ENCODE results near the gene PCDH18. TPM values are rescaled to one million over a fixed set of nuclear protein-coding genes. Genes with fewer than 3 reads are reported as not detected.

Gene PCDH18
- total RNA-seq, 4 donors from 2014 or later: 49.6 to 61.3 (median 54.3) TPM

GRCh38 chr4:137471461-137471860, 60.8 kb downstream of the PCDH18 start:
- no peak overlapping the region for H3K4me3 ChIP-seq
- no peaks in the 10 kb centered on the region for H3K36me3 ChIP-seq
- H3K27me3 ChIP-seq: no peaks in the 10 kb centered on the region
- no peak overlapping the region for H3K27ac ChIP-seq
- peaks cover 0 to 9% (median 0%) of the 10 kb centered on the region in 4 donors for H3K9me3 ChIP-seq
- DNase-seq (ENCODE audit: low spot score in 2 of 2): no peak
- 93 to 95% methylated on average over 1 of the region's 1 CpG for WGBS, 2 donors
- no peaks in the 10 kb centered on the region for H3K4me1 ChIP-seq
- TF ChIP-seq EP300 (IDR thresholded peaks at IDR 0.05) (no peak), POLR2A (IDR thresholded peaks at IDR 0.05) (no peak)
- TF ChIP-seq, protein P1, sequence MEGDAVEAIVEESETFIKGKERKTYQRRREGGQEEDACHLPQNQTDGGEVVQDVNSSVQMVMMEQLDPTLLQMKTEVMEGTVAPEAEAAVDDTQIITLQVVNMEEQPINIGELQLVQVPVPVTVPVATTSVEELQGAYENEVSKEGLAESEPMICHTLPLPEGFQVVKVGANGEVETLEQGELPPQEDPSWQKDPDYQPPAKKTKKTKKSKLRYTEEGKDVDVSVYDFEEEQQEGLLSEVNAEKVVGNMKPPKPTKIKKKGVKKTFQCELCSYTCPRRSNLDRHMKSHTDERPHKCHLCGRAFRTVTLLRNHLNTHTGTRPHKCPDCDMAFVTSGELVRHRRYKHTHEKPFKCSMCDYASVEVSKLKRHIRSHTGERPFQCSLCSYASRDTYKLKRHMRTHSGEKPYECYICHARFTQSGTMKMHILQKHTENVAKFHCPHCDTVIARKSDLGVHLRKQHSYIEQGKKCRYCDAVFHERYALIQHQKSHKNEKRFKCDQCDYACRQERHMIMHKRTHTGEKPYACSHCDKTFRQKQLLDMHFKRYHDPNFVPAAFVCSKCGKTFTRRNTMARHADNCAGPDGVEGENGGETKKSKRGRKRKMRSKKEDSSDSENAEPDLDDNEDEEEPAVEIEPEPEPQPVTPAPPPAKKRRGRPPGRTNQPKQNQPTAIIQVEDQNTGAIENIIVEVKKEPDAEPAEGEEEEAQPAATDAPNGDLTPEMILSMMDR (IDR thresholded peaks at IDR 0.05): no peak

GRCh38 chr4:137470806-137471205, 61.5 kb downstream of the PCDH18 start:
- no peaks in the 10 kb centered on the region for H3K27me3 ChIP-seq
- no peak overlapping the region for H3K4me3 ChIP-seq
- no peak overlapping the region for H3K27ac ChIP-seq
- no peak for DNase-seq (ENCODE audit: low spot score in 2 of 2)
- TF ChIP-seq POLR2A (IDR thresholded peaks at IDR 0.05) (no peak), EP300 (IDR thresholded peaks at IDR 0.05) (no peak)
- TF ChIP-seq, protein P1 (IDR thresholded peaks at IDR 0.05): no peak
- no peaks in the 10 kb centered on the region for H3K36me3 ChIP-seq
- H3K4me1 ChIP-seq: no peaks in the 10 kb centered on the region
- H3K9me3 ChIP-seq: peaks cover 0 to 9% (median 0%) of the 10 kb centered on the region in 4 donors

Data from tibial nerve (tissue), 4 donors.